22Rv1 (cell line): Measurements from ENCODE around the gene SERPINE2.

ENCODE experiments used
- H3K27ac ChIP-seq: fragments of 450-650 bp; 2 replicates; pipeline ENCODE4 v1.5.1; 2017
- CTCF ChIP-seq: fragments of 450-650 bp; IDR thresholded peaks from 2 replicates; pipeline ENCODE4 v1.5.1; 2017; ENCODE audit warnings: mild to moderate bottlenecking
- ZFX ChIP-seq: fragments of 450-650 bp; IDR thresholded peaks from 2 replicates; pipeline ENCODE4 v1.6.1; 2017; ENCODE audit warnings: antibody characterized with exemption, borderline replicate concordance

The SERPINE2 gene

GRCh38 chr2:223952280-223952968 is 86.7 kb downstream of the SERPINE2 start:
- TF ChIP-seq ZFX (no peak), CTCF (no peak)
- H3K27ac ChIP-seq: peak overlapping the region; percentile 30; the same call in 1 of the 2 replicates

- H3K27ac ChIP-seq: peak overlapping the region; percentile 36
- TF ChIP-seq ZFX (no peak), CTCF (no peak)
Observed at GRCh38 chr2:223950448-223951347, 88.4 kb downstream of the SERPINE2 start.

- H3K27ac ChIP-seq: no peak overlapping the region
- TF ChIP-seq ZFX (no peak), CTCF (no peak)
Observed at GRCh38 chr2:223949241-223949840, 89.7 kb downstream of the SERPINE2 start.

- no peak overlapping the region for H3K27ac ChIP-seq
- TF ChIP-seq ZFX: no peak
- TF ChIP-seq CTCF: no peak
Observed at GRCh38 chr2:223947711-223948205, 91.3 kb downstream of the SERPINE2 start.

GRCh38 chr2:223945755-223946154 is 93.3 kb downstream of the SERPINE2 start:
- no peak for TF ChIP-seq ZFX
- no peak for TF ChIP-seq CTCF
- no peak overlapping the region for H3K27ac ChIP-seq

GRCh38 chr2:223944703-223945531 is 94.2 kb downstream of the SERPINE2 start, which contains the start of gene WDFY1:
Gene WDFY1 (minus strand): TSS chr2:223945335. CDS start chr2:223945284, 51 bp downstream.
- TF ChIP-seq ZFX (no peak), CTCF (no peak)
- H3K27ac ChIP-seq: peak within 1 kb of the TSS; percentile 59
